Chondrocyte (in vitro differentiated cells): Measurements from ENCODE around the gene GJC1. TPM values are rescaled to one million over a fixed set of nuclear protein-coding genes. Genes with fewer than 3 reads are reported as not detected.
A peak's percentile ranks its signal among the peaks of the same experiment; 100 is the strongest.

Experiments
- DNase-seq: peaks from one replicate; pipeline ENCODE4 v3.0.0; 2021; ENCODE audit warnings: mixed read lengths, low spot score
- H3K27ac Mint-ChIP-seq: one replicate; pipeline ENCODE4 v1.8.0; 2021; ENCODE audit warnings: mild to moderate bottlenecking, moderate library complexity, mixed read lengths; ENCODE audit not compliant: unreplicated experiment
- H3K27me3 Mint-ChIP-seq: 2 replicates; pipeline ENCODE4 v1.8.0; 2021; ENCODE audit warnings: low read depth, mixed read lengths
- H3K36me3 Mint-ChIP-seq: 2 replicates; pipeline ENCODE4 v1.8.0; 2021; ENCODE audit warnings: low read depth, mixed read lengths
- H3K4me1 Mint-ChIP-seq: 2 replicates; pipeline ENCODE4 v1.8.0; 2021; ENCODE audit warnings: low read depth, mild to moderate bottlenecking, mixed read lengths
- H3K4me3 Mint-ChIP-seq: one replicate; pipeline ENCODE4 v1.8.0; 2021; ENCODE audit warnings: mild to moderate bottlenecking, moderate library complexity, mixed read lengths; ENCODE audit not compliant: unreplicated experiment
- H3K9me3 Mint-ChIP-seq: 2 replicates; pipeline ENCODE4 v1.8.0; 2021; ENCODE audit warnings: low read depth, mixed read lengths
- total RNA-seq: library from RNA; stranded (reverse); gene quantifications from 3 replicates; pipeline ENCODE4 v1.2.1, GENCODE V29; 2021
- TF ChIP-seq, protein P1 (sequence below): fragments of 200-600 bp; sonication (generic); IDR thresholded peaks from 2 replicates; pipeline ENCODE4 v1.5.0; 2021; ENCODE audit warnings: antibody characterized with exemption, mild to moderate bottlenecking, moderate library complexity

GJC1 gene
- total RNA-seq, 1 donor from 2014 or later = 50.5 TPM

DNA sequence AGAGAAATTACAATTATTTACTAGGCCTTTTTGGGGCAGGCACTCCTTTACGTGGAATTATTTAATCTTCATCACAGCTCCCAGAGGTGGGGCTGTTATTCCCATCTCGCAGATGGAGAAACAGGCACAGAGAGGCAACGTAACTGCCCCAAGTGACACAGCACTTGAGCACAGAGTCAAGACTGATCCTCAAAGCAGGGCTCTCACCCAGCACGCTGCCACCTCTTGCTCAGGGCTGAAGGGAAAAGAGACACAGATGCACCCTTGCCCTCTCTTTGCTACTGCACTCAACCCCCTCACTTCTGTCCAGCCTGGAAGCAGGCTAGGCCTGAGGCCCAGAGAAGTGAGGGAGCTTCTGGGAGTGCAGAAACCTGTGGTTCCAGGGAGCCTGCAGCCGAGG, 66.9 kb downstream of the GJC1 start:
- Mint-ChIP-seq H3K27ac (no peak overlapping the region), H3K4me3 (no peak overlapping the region), H3K4me1 (peaks cover 1% of the 10 kb centered on the region), H3K36me3 (no peaks in the 10 kb centered on the region), H3K27me3 (no peaks in the 10 kb centered on the region), H3K9me3 (no peaks in the 10 kb centered on the region)
- DNase-seq = no peak
- TF ChIP-seq, protein P1, sequence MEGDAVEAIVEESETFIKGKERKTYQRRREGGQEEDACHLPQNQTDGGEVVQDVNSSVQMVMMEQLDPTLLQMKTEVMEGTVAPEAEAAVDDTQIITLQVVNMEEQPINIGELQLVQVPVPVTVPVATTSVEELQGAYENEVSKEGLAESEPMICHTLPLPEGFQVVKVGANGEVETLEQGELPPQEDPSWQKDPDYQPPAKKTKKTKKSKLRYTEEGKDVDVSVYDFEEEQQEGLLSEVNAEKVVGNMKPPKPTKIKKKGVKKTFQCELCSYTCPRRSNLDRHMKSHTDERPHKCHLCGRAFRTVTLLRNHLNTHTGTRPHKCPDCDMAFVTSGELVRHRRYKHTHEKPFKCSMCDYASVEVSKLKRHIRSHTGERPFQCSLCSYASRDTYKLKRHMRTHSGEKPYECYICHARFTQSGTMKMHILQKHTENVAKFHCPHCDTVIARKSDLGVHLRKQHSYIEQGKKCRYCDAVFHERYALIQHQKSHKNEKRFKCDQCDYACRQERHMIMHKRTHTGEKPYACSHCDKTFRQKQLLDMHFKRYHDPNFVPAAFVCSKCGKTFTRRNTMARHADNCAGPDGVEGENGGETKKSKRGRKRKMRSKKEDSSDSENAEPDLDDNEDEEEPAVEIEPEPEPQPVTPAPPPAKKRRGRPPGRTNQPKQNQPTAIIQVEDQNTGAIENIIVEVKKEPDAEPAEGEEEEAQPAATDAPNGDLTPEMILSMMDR = no peak

DNA sequence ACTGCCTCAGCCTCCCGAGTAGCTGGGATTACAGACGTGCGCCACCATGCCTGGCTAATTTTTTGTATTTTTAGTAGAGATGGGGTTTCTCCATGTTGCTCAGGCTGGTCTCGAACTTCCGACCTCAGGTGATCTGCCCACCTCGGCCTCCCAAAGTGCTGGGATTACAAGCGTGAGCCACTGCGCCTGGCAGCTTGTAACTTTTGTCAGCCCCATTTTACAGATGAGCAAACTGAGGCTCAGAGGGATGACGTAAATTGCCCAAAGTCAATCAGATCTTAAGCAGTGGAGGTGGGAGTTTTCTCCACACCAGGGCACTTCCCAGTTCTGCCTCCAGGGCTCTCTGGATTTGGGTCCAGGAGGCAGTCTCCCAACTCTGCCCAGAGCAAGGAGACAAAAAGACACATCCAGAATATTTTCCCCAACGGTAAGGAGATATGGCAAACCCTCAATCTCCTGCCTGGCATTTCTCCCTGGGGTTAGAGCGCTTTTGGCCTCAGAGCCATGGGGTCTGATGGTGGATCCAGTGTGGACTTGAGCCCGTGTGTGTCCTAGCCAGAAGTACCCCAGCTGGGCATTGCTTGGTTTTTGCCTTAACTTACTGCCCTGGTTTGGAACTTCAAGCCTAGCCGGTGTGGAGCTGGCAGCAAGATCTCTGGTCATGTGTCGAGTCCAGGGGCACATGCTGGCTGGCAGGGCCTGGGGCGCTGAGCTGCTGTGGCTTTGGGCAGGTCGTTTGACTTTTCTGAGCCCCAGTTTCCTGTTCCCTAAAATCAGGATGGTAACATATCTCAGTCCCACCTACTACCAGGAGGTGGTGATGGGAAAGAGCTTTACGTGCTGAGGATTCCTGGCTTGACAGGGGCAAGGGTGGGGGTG, 67.9 kb downstream of the GJC1 start:
- Mint-ChIP-seq H3K27ac (no peak overlapping the region), H3K9me3 (no peaks in the 10 kb centered on the region), H3K4me1 (peaks cover 2% of the 10 kb centered on the region), H3K27me3 (no peaks in the 10 kb centered on the region), H3K36me3 (no peaks in the 10 kb centered on the region), H3K4me3 (no peak overlapping the region)
- no peak for DNase-seq
- TF ChIP-seq, protein P1 = no peak

DNA sequence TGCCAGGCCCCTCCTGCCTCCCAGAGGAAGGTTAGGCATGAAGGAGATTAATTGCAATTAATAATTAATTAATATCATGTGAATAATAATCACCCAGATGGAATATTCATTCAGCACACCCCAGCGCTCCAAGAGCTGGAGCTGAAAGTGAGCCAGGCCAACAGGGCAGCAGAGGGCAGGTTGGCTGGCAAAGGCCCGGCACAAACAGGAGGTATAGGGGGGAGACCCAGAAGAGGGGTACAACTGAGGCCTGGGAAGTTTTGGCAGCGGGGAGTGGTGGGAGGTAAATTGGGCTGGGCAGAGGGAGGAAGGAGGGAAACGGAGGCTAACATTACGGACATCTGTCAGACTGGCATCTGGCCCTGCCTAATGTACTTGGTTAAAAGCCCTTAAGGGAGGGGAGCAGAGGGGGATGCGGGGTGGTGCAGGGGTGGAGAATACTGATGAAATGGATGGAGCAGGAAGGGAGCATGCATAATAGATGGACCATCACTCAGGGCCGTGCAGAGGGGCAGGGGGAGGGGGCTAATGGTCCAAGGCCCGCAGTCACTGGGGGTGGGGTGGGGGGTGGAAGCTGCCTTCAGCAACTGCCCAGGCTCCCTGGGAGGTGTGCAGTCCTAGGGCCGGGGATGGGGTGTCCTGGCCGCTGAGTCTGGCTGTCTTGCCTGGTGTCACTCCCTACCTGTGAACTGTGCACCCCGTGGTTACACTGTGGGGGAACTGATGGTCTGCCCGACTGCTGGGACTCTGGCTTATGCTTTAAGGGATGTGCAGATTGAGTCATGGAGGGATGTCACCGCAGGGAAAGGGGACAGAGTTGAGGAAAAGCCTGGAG, 69.4 kb downstream of the GJC1 start:
- Mint-ChIP-seq H3K4me1 (peaks cover 2% of the 10 kb centered on the region), H3K27me3 (no peaks in the 10 kb centered on the region), H3K27ac (no peak overlapping the region), H3K4me3 (no peak overlapping the region), H3K36me3 (no peaks in the 10 kb centered on the region), H3K9me3 (no peaks in the 10 kb centered on the region)
- peak; percentile 59 for DNase-seq
- TF ChIP-seq, protein P1 = no peak

DNA sequence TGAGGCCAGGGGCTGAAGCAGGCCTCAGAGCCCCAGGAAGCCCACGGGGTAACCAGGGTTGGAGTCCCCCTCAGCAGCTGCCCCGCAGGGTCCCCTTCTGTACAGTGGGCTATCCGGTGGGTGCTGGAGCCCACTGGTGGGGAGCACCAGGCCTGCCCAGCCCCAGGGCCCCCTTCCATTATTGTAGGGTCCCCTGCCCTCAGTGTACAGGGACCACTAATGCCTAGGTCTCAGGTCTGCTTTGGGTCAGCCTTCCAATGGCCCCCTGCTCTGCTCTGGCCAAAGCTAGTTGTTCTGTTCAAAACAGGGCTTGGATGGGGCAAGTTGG, 70.2 kb downstream of the GJC1 start:
- no peaks in the 10 kb centered on the region for H3K9me3 Mint-ChIP-seq
- H3K27ac Mint-ChIP-seq = no peak overlapping the region
- no peaks in the 10 kb centered on the region for H3K27me3 Mint-ChIP-seq
- DNase-seq = peak; percentile 77
- H3K4me1 Mint-ChIP-seq = peaks cover 2% of the 10 kb centered on the region
- TF ChIP-seq, protein P1 = no peak
- H3K4me3 Mint-ChIP-seq = no peak overlapping the region
- no peaks in the 10 kb centered on the region for H3K36me3 Mint-ChIP-seq

DNA sequence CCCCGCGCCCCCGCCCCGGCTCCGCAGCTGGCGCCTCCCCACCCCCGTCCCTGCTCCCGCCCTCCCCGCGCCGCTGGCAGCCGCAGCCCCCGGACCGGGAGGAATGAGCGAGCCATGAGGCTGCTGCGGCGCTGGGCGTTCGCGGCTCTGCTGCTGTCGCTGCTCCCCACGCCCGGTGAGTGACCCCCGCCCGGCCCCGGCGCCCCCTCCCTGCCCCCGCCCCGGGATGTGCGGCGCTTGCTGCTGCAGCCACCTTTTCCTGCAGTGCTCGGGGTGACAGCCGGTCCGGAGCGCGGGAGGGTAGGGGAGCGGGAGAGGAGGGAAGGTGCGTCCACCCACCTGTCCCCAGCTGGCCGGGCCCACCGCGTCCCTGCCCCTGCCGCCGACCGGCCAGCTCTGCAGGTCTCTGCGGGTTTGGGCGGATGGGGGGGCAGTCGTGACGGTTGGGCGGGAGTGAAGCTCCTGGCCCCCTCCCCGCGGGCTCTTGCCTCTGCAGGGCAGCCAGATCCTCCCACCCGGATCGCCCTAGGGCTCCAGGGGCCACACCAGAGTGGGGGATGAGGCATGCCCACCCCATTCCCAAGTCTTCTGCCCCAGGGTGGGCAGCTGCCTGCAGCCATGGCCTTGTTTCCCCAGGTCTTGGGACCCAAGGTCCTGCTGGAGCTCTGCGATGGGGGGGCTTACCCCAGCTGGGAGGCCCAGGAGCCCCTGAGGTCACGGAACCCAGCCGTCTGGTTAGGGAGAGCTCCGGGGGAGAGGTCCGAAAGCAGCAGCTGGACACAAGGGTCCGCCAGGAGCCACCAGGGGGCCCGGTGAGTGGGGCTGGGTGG, 70.8 kb downstream of the GJC1 start:
- Mint-ChIP-seq H3K27ac (no peak overlapping the region), H3K36me3 (no peaks in the 10 kb centered on the region), H3K4me1 (peaks cover 2% of the 10 kb centered on the region), H3K9me3 (no peaks in the 10 kb centered on the region), H3K27me3 (no peaks in the 10 kb centered on the region), H3K4me3 (peak overlapping the region; percentile 16)
- no peak for DNase-seq
- TF ChIP-seq, protein P1 = no peak
